Endometrial microvascular endothelial cells (primary cell): Measurements from ENCODE around the gene REEP6. TPM values are rescaled to one million over a fixed set of nuclear protein-coding genes. Genes with fewer than 3 reads are reported as not detected.

Source experiments
- in situ Hi-C: cut with HindIII; loops from 2 replicates; pipeline ENCODE4 v1.10.0; 2017; ENCODE audit warnings: low sequenced_read_pairs, low pct_unique_long_range_greater_than_20kb; ENCODE audit errors: inconsistent ontology term
- total RNA-seq: library from RNA; depleted of rRNA; stranded (reverse); fragments of >200 nt; gene quantifications from one replicate; pipeline ENCODE4 v1.2.3, GENCODE V29; 2015; ENCODE audit errors: inconsistent ontology term

REEP6 gene
- 1.9 TPM for total RNA-seq

DNA sequence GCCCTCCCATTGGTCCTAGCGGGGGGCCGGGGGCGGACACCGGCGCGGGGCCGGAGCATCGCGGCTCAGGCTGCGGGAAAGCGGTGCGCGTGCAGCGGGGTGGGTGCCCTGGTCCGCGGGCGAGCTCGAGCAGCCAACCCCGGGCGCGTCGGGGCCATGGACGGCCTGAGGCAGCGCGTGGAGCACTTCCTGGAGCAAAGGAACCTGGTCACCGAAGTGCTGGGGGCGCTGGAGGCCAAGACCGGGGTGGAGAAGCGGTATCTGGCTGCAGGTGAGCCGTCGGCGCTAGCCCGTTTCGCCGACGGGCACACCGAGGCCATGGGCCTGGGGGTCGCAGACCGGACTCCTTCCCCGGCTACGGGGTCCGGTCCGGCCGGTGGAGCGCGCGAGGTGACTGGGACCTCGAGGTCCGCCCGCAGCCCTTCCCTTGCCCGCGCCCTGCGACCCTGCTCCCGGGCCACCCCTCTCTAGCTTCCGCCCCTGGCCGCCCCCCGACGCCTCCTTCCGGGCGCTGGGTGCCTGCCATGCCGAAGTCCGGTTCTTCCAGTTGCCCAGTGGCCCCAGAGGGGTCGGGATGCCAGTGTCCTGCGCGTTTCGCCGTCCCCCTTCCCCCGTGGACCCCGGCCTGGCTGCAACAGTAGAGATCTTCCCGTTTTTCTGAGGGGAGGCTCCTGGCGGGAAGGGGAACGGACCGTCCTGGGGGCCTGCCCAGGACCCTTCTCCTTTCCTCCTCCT lies at the start of gene REEP6:
REEP6 (plus strand) TSS at position 68 of the 735 bp plus-strand sequence; CDS start at position 157, 89 bp downstream.
- in situ Hi-C loops: no loop called here

DNA sequence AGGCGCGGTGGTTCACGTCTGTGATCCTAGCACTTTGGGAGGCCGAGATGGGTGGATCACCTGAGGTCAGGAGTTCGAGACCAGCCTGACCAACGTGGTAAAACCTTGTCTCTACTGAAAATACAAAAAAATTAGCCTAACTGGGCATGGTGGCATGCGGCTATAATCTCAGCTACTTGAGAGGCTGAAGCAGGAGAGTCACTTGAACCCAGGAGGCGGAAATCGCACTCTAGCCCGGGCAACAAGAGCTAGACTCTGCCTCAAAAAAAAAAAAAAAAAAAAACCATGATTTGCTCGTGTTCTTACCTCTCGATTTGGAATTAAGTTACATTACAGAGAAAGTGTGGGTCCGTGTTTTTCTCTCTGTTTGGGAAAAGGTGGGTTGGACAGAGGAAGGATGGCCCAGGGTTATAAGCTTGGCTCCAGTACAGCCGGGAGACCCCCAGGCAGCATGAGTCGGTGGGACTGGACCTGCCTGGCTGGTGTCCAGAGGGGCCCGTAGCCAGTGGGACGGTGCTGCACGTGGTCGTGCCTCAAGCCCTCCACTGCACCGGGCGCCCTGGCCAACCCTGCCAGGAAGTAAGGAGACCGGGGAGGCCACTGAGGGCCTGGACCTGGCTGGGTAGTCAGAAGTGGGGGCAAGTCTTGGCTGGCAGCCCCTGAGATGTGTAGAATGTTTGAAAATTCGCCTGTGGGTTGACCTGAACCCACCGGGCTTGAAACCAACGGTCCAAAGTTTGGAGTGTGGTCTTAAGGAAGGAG lies 49.1 kb upstream of the REEP6 start:
- in situ Hi-C loops: no loop called here

DNA sequence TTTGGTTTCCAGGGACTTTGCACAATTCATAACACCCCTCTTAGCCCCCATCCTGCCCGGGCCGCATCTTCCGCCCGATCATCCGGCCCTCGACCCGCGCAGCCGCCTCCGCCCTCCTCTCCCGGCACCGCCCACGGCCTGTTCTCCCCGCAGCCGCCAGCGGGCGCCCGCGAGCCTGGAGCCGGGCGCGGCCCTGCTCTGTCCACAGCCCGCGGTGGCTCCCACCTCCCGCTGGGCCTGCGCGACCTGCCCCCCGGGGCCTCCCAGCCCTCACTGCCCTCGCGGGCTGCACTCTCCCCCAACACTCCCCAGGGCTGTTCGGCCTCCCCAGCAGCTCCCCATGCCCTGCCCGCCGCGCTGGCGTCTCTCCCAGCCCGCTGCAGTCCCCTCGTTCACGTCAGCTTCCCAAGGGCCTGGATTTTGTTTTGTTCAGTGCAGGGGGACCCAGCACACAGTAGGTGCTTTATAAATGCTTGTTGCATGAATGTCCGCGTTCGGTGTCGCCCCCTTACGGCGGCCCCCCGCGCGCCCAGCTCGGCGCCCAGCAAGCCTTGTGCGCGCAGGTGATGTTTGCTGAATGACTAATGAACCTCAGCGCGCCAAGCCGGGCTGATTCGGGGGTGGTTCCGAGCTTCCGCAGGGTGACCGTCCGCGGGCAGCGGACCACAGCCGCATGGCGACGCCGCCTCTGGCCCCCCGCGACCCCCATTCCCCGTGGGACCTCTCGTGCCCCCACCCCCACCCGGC lies 45.6 kb upstream of the REEP6 start:
- in situ Hi-C loops: no loop called here

DNA sequence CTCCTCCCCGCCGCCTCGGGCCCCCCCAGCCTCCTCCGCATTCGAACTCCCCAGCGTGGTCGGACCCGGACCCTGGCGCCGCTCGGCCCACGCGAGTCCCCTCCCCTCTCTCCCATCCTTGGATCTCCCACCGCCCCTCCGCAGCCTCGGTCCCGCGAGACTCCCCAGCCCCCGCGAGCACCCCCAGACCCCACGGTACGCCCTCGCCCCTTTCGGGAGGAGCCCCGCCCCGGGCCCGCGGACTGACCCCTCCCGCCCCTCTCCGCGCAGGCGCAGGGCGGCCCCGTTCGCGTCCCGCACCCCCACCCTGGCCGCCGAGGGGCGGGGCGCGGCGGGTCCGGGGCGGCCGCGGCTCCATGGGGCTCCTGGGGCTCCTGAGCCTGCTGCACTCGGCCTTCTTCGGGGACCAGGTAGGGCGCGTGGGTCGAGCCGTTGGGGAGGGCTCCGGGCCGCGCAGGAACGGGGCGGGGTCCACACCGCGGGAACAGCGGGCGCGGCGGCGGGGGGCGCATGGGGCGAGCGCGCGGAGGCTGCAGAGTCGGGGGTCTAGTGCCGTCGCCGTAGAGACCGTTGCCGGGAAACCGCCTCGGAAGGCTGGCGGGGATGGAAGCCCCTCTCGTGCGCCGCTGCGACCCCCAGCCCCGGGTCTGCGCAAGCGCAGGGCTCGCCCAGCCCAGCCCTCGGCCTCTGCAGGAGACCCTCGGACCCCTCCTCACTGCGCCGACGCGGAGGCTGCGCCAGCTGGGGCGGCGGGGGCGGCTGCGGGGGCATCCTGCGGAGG lies 44.9 kb upstream of the REEP6 start:
- in situ Hi-C loops: no loop called here

DNA sequence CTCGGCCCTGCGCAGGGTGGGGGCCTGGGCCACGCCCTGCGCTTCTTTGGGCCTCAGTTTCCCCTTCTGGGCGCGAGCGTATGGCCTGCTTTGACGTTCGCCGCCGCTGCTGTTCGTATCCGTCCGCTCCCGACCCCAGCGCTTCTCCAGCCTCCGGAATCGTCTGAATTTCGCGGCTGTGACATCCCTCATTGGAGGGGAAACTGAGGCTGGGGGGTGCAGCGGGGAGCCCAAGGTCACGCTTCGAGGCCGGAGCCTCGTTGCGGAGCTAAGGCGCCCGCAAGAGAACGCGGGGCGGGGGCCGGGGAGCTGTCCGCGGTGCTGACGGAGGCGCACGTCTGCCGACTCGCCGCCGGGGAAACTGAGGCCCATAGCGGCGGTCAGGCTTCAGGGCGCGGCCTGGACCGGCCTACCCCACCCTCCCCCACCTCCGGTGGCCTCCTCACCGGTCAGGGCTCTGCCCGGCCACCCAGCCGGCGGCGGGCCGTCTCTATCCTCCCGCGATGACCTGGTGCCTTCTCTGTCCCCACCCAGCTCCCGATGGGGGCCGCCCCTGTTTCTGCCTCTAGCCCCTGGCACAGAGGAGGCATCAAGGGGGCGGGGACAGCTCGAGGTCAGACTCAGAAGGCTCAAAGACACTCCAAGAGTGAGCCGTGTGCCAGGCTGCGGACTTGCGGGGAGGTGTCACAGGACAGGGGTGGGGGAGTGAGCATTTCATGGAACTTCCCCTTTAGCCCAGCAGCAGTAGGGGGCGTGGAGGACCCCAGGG lies 44.1 kb upstream of the REEP6 start:
- in situ Hi-C loops: no loop called here

DNA sequence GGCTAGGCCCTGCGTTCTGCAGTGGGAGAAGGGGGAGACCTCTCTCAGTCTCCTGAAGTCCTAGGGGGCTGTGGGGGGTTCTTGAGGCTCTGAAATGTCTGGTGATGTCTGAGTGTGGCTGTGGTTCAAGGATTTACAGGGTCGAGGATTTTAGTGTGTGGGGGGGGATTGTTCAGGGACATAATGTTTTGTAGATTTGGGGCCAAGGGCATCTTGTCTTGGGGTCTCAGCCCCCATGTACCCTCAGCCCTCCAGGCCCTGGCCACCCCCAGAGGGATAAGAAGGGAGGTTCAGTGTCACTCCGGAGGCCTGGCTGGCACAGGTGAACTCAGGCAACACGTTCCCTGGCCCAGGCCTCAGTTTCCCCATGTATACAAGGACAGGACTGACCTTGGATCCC lies 43.5 kb upstream of the REEP6 start:
- in situ Hi-C loops: no loop called here

DNA sequence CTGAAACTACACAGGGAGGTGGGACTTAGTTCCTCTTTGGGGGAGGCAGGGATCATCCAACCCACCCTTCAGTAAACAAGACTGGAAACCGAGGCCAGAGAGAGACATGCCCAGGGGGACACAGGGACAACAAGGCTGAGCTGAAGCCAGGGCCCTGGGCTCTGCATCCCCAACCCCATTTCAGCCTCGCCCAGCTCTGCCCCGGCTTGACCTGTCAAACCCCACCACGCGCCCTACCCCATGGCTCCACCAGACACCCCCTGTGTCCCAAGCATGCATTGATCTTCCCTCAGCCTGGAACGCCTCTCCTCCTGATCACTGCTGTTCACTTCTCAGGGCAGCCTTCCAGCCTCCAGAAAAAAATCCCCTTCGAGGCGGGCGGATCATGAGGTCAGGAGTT lies 43.0 kb upstream of the REEP6 start:
- in situ Hi-C loops: no loop called here

DNA sequence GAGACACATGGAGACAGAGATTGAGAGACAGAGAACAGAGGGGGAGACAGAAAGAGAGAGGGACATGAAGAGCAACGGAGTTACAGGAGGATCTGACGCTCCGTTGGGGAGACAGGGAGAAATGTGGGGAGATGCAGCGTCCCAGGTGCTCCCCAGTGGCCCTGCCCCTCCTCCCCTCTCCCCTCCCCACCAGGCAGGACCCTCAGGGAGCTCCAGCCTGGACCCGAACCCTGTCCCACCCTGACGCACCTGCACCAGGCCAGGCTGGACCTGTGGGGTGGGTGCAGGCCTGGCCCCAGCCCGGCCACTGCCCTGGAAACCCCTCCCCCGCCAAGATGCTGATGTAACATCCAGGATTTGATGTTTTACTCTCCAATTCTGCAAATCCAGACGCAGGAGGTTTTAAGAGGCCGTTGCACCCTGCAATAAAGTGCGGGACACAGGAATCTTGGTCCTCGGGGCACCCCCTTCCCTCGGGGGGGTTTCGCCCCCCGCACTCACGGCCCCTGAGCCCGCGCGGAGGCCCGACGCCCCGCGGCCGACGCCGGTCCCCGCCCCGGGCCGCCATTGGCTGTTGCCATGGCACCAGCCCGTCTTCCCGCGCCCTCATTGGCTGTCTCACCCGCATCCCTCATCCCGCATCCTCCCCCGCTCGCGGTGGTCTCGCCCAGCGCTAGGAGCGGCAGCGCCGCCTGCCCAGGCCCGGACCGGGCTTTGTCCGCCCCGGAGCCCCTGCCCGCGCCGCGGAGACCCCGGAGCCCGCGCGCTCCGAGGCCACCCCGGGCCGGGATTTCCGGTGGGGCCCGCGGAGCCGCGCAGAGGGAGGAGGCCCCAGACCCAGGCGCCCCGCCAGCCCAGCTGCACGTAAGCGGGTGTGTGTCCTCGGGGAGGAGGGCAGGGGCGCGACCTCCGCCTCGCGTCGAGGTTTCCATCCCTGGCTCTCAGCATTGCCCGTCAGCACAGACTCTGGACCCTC lies 41.2 kb upstream of the REEP6 start, which contains the start of gene APC2:
APC2 (plus strand) TSS at position 655 of the 976 bp plus-strand sequence. CDS start 2,881 bp downstream, outside the sequence.
- in situ Hi-C loops: no loop called here

DNA sequence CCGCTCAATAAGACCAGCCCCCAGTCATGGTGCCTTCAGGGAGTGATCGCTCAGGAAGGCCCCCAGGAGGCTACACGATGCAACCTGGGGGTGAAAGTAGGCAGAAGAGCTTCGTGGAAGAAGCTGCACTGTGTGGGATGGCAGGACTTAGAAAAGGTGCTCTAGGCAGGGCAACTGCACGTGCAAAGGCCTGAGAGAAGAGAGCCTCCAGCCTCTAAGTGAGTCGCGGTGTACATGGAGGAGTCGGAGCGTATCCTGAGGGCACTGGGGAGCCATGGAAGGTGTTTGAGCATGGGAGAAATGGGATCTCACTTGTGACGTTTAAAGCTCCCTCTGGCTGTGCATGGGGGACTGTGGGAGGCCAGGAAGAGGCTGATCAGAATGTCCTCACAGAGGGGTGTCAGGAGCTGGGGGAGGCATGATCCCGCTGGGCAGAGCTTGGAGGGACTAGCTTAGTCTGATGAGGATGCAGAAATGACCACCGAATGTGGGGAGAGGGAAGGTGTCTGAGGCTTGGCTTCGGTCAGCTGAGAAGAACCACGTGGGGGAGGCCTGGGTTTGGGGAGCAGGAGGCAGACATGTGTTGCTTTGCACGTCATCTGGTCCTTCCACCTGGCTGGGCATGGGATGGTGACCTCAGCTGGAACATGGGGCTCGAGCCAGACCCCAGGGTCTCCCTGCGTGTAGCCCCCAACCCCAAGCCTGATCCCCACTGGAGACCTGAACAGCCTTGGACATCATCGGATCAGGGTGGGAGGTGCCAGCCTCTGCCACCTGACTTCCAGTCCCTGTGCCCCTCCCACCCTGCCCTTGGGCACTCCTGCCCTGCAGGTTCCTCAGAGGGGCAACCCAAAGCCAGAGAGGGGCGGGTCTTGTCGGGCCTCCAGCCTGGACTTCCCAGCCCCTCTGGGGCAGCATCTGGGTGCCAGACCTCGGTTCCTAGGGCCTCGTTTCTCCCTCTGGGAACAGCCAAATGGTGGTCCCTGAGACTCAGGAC lies 39.9 kb upstream of the REEP6 start:
- in situ Hi-C loops: no loop called here

DNA sequence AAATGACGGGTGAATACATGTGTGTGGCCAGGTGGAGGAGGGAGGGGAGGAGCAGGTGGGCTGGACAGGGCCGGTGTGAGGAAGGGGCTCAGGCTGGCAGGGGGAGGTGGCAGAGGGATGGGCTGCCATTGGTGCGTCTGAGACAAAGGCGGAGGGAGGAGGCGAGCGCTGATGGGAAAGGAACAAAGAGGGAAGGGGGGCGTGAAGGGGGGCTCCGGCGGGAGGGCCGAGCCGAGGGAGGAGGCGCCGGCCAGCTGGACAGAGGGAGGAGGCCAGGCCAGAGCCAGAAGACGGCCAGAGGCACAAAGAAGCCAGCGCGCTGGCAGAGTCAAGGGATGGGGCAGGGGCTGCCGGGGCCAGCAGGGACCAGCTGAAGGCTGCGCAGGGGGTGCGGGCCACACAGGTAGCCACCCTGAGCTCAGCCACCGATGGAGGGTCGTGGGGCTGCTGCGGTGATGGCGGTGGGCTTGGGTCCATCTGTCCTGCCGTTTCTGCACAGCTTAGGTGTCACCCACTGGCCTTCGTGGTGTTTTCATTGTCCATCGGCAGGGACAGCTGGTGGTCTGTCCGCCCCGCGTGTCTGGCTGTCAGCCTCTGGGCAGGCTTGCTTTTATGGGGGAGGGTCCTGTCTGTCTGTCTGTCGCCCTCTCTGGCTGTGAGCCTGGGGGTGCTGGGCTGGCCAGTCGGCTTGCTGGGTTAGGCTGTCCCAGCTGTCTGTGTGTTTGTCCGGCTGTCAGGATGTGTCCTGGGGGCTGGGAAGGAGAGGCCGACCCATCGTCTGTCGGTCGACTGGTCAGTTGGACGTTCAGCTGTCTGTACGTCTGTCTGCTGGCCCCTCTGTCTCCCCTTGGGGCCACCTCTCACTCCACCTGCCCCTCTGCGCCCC lies 38.8 kb upstream of the REEP6 start:
- in situ Hi-C loops: no loop called here

DNA sequence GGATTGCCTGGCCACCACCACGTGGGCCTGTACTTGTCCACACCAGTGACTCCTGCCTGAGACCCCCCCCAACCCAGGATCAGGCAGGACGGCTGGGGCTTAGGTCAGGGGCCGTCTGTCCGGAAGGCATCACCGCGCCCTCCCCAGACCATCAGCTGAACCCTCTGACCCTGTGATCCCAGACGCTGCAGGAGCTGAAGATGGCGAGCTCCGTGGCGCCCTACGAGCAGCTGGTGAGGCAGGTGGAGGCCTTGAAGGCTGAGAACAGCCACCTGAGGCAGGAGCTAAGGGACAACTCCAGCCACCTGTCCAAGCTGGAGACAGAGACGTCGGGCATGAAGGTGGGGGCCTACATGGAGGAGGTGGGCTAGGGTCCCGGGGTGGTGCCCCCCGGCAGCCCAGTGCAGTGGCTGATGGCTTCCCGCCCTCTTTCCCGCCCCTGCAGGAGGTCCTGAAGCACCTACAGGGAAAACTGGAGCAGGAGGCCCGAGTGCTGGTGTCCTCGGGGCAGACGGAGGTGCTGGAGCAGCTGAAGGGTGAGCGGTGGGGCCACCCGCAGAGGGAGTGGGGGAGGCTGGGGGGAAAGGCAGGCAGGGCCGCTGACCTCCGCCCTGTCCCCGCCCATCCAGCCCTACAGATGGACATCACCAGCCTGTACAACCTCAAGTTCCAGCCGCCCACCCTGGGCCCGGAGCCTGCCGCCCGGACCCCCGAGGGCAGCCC lies 38.0 kb upstream of the REEP6 start:
- in situ Hi-C loops: no loop called here

DNA sequence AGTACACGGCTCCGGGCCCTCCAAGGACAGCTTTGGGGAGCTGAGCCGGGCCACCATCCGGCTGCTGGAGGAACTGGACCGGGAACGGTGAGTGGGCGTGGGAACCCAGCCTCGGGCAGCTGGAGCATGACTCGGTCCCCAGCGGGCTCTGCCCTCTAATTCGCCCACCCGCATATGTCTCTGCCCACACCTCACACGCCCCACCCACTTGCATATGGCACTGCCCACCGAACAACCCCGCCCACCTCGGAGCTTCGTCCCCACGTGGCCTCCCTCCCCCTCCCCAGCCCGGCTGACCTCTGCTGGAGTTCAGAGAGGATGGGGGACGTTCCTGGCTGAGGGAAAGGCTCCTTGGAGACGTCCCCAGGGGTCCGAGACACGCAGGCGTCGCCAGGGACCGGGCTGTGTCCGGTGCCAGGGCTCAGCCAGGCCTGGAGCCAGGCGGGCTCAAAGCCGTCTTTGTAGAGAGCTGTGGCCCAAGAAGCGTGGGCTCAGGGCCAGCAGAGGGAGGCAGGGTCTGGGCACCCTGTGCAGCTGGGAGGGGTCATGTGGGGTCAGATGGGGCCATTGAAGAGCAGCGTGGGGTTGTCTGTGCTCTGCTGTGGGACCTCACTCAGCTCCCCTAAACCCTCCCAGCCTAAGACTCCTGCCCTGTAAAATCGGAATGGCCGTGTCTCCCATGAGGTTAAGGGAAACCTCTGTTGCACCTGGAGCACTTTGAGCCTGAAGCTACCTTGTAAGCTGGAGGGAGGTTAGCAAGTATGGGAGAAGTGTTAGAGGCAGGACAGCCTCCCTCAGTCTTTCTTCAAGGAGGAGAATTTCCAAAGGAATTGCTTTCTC lies 37.2 kb upstream of the REEP6 start:
- in situ Hi-C loops: no loop called here

DNA sequence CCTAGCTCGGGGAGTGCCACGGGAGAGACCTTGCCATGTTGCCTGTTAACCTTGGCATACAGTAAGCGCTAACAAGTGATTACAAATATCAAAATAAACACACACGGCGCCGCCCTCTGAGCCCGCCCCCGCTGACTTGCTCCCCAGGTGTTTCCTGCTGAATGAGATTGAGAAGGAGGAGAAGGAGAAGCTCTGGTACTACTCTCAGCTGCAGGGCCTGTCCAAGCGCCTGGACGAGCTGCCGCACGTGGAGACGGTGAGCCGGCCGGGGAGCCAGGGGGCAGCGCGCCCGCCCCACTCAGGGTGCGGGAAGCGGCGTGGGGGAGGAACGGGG lies 36.0 kb upstream of the REEP6 start:
- in situ Hi-C loops: no loop called here
